K562 (cell line): ENCODE data around the gene EXTL1. TPM values are rescaled to one million over a fixed set of nuclear protein-coding genes. Genes with fewer than 3 reads are reported as not detected.

Experiments
- ATF4 ChIP-seq: fragments of 450-650 bp; formaldehyde crosslinking; IDR thresholded peaks from 2 replicates; pipeline ENCODE4 v1.4.0; 2022; ENCODE audit warnings: mild to moderate bottlenecking, moderate library complexity
- BDP1 ChIP-seq: IDR thresholded peaks from 3 replicates; pipeline ENCODE4 v1.6.1; 2011; ENCODE audit not compliant: insufficient read length, insufficient read depth
- BRCA1 ChIP-seq, 2 experiments: fragments of 450-650 bp in 1 of 2; sonication (generic) in 1 of 2; formaldehyde crosslinking in 1 of 2; IDR thresholded peaks; 2 replicates each; pipeline versions ENCODE4 v1.5.0 to v1.6.1; 2017 to 2020; ENCODE audit warnings: mild to moderate bottlenecking in 1 of 2, missing genetic modification reagents in 1 of 2
- DLX4 ChIP-seq: fragments of 250-450 bp; sonication (Bioruptor Pico); IDR thresholded peaks from 2 replicates; pipeline ENCODE4 v1.6.1; 2021; ENCODE audit warnings: mild to moderate bottlenecking
- HEY1 ChIP-seq: fragments of 250-450 bp; sonication (Bioruptor Pico); IDR thresholded peaks from 2 replicates; pipeline ENCODE4 v1.5.0; 2020; ENCODE audit warnings: mild to moderate bottlenecking, moderate library complexity, borderline replicate concordance
- HIVEP1 ChIP-seq: fragments of 250-450 bp; sonication (Bioruptor Pico); IDR thresholded peaks from 2 replicates; pipeline ENCODE4 v1.4.0; 2020; ENCODE audit warnings: mild to moderate bottlenecking
- HNRNPK ChIP-seq: fragments of 200-400 bp; formaldehyde crosslinking; IDR thresholded peaks from one replicate; pipeline ENCODE4 v1.6.1; 2018; ENCODE audit warnings: mild to moderate bottlenecking, low read depth, low read length; ENCODE audit not compliant: poor library complexity, severe bottlenecking
- KDM1A ChIP-seq, 2 experiments: fragments of 450-650 bp; IDR thresholded peaks; 2 replicates each; pipeline ENCODE4 v1.6.1; 2016; ENCODE audit warnings: mild to moderate bottlenecking in 2 of 2
- KLF1 ChIP-seq: fragments of 450-650 bp; IDR thresholded peaks from 2 replicates; pipeline ENCODE4 v1.6.1; 2016; ENCODE audit warnings: missing genetic modification characterization, missing compliant biosample characterization
- KLF16 ChIP-seq: IDR thresholded peaks from 2 replicates; pipeline ENCODE4 v1.6.1; 2016; ENCODE audit warnings: antibody characterized with exemption
- MXI1 ChIP-seq: IDR thresholded peaks from 2 replicates; pipeline ENCODE4 v1.6.1; 2011; ENCODE audit warnings: low read depth, mild to moderate bottlenecking, improper control_type of control experiment, low read length
- NR0B1 ChIP-seq: fragments of 450-650 bp; IDR thresholded peaks from one replicate; pipeline ENCODE4 v1.6.1; 2018; ENCODE audit warnings: mild to moderate bottlenecking, moderate library complexity; ENCODE audit not compliant: partially characterized antibody
- PHB ChIP-seq: fragments of 250-450 bp; sonication (Bioruptor Pico); IDR thresholded peaks from 2 replicates; pipeline ENCODE4 v1.5.0; 2021
- RAD21 ChIP-seq, 2 experiments: fragments of 250-450 bp in 1 of 2; fragments of 450-650 bp in 1 of 2; sonication (Bioruptor Pico) in 1 of 2; formaldehyde crosslinking in 1 of 2; IDR thresholded peaks in 1 of 2; conservative IDR thresholded peaks in 1 of 2; 2 replicates each; pipeline versions ENCODE4 v1.4.0 to v1.8.0; 2020 to 2022; ENCODE audit warnings: mild to moderate bottlenecking in 2 of 2, moderate library complexity in 1 of 2
- RAD51 ChIP-seq: fragments of 450-650 bp; IDR thresholded peaks from 2 replicates; pipeline ENCODE4 v1.7.1; 2016; ENCODE audit warnings: low read depth, mild to moderate bottlenecking, borderline replicate concordance
- TAF7 ChIP-seq: fragments of 450-650 bp; IDR thresholded peaks from 2 replicates; pipeline ENCODE4 v1.6.1; 2016; ENCODE audit warnings: missing genetic modification characterization, missing compliant biosample characterization
- TBP ChIP-seq: optimal IDR thresholded peaks from 2 replicates; pipeline ENCODE3; 2011; ENCODE audit warnings: low read depth, low read length, improper control_type of control experiment
- TEAD4 ChIP-seq, 2 experiments: sonication (generic) in 1 of 2; formaldehyde crosslinking in 1 of 2; IDR thresholded peaks; 2 replicates each; pipeline versions ENCODE4 v1.6.1 to v1.8.0; 2012 to 2022; ENCODE audit warnings: borderline replicate concordance in 1 of 2, inconsistent platforms in 1 of 2, low read length in 1 of 2, mild to moderate bottlenecking in 1 of 2, missing genetic modification reagents in 1 of 2
- UBTF ChIP-seq, 2 experiments: IDR thresholded peaks; 2 replicates each; pipeline ENCODE4 v1.6.1; 2012; ENCODE audit warnings: improper control_type of control experiment in 2 of 2, low read depth in 2 of 2, low read length in 2 of 2, borderline replicate concordance in 1 of 2
- YY1 ChIP-seq, 3 experiments: IDR thresholded peaks; 2 replicates each; pipeline ENCODE4 v1.6.1; 2011; ENCODE audit warnings: low read length in 2 of 3, mild to moderate bottlenecking in 2 of 3, moderate library complexity in 2 of 3, borderline replicate concordance in 1 of 3, control low read depth in 1 of 3, low read depth in 1 of 3; ENCODE audit not compliant: insufficient read depth in 3 of 3, insufficient replicate concordance in 2 of 3, control insufficient read depth in 1 of 3, insufficient read length in 1 of 3; ENCODE audit errors: extremely low read depth in 1 of 3
- ZNF444 ChIP-seq: fragments of 250-450 bp; sonication (Bioruptor Pico); IDR thresholded peaks from 2 replicates; pipeline ENCODE4 v1.4.0; 2020; ENCODE audit warnings: mild to moderate bottlenecking, moderate library complexity
- ZNF695 ChIP-seq: fragments of 450-650 bp; formaldehyde crosslinking; IDR thresholded peaks from 2 replicates; pipeline ENCODE4 v1.4.0; 2020; ENCODE audit warnings: mild to moderate bottlenecking, moderate library complexity
- ZNF75A ChIP-seq: fragments of 450-650 bp; formaldehyde crosslinking; IDR thresholded peaks from 2 replicates; pipeline ENCODE4 v1.4.0; 2020; ENCODE audit warnings: mild to moderate bottlenecking
- polyA plus RNA-seq, 8 experiments: library from polyadenylated mRNA; depleted of rRNA in 4 of 8; stranded (reverse) in 5 of 8; unstranded in 3 of 8; fragments of >200 nt; fragmentation: Nextera tagmentation in 2 of 8; fragmentation: Illumina TruSeq in 1 of 8; extraction: Ambion mirVana in 2 of 8; extraction: Trizol in 1 of 8; gene quantifications; 2 replicates each; pipeline versions ENCODE4 v1.2.1 to v1.2.3, GENCODE V29; 2011 to 2014; ENCODE audit warnings: inconsistent platforms in 1 of 8, missing spikeins in 1 of 8
- total RNA-seq, 7 experiments: library from RNA; depleted of rRNA in 6 of 7; stranded (reverse); fragments of >200 nt in 6 of 7; fragmentation: Illumina TruSeq in 2 of 7; extraction: Trizol in 2 of 7; gene quantifications; 2 replicates each; pipeline versions ENCODE4 v1.2.1 to v1.2.3, GENCODE V29; 2011 to 2021; ENCODE audit warnings: low replicate concordance in 1 of 7

Gene EXTL1
- total and polyA plus RNA-seq, 9 of the 15 experiments (the other 6 are each of a cell fraction or from before 2014, with no cell fraction given), result 0.04 to 0.23 (median 0.08) TPM; not detected in 3

- TF ChIP-seq YY1 (IDR thresholded peaks at IDR 0.05; ENCODE audit: borderline replicate concordance in 1 of 3, control insufficient read depth in 1 of 3, extremely low read depth in 1 of 3, insufficient read depth in 3 of 3, insufficient read length in 1 of 3, insufficient replicate concordance in 2 of 3, low read depth in 1 of 3, low read length in 2 of 3) (peak in 1 of 3 experiments; percentile 24), RAD51 (peak; percentile 53; the same call in 1 of the 2 replicates), BDP1 (no peak), TBP (no peak), BRCA1 (IDR thresholded peaks at IDR 0.05) (no peak), BRCA1 (CRISPR knock-in tag; IDR thresholded peaks at IDR 0.05) (no peak), MXI1 (no peak), PHB (CRISPR knock-in tag) (no peak), NR0B1 (no peak), ATF4 (CRISPR knock-in tag) (no peak), HIVEP1 (CRISPR knock-in tag) (no peak), HNRNPK (no peak), TEAD4 (IDR thresholded peaks at IDR 0.05; ENCODE audit: low read length) (0 out of 2 replicates have a peak, but pooled peaks have one; percentile 17), TEAD4 (CRISPR knock-in tag; IDR thresholded peaks at IDR 0.05; ENCODE audit: borderline replicate concordance) (no peak), KLF16 (0 out of 2 replicates have a peak, but pooled peaks have one; percentile 17), RAD21 (CRISPR knock-in tag; conservative IDR thresholded peaks at IDR 0.05 in 1 of 2, IDR thresholded peaks at IDR 0.05 in 1 of 2) (peak; percentile 68 to 84), ZNF695 (CRISPR knock-in tag) (no peak), TAF7 (tag) (no peak), KDM1A (IDR thresholded peaks at IDR 0.05) (peak in 1 of 2 experiments; percentile 49; a peak in 1 of 4 replicates), ZNF444 (CRISPR knock-in tag) (no peak), KLF1 (tag) (no peak), HEY1 (CRISPR knock-in tag) (no peak), DLX4 (CRISPR knock-in tag) (no peak), UBTF (IDR thresholded peaks at IDR 0.05; ENCODE audit: borderline replicate concordance in 1 of 2, low read depth in 2 of 2, low read length in 2 of 2) (no peak), ZNF75A (no peak)
Measured at GRCh38 chr1:26029864-26030481, 8.4 kb downstream of the EXTL1 start (continued).
